BJ (cell line): ENCODE results near the gene STX4. TPM values are rescaled to one million over a fixed set of nuclear protein-coding genes. Genes with fewer than 3 reads are reported as not detected.

Source experiments
- CTCF ChIA-PET: fragments of 350-600 bp; formaldehyde crosslinking; extraction: SDS; loops from one replicate; lab custom pipeline; 2021; ENCODE audit warnings: antibody characterized with exemption, inconsistent platforms; lab: Yijun Ruan, JAX
- POLR2A ChIA-PET: fragments of 300-600 bp; sonication (Branson Sonifier 250); formaldehyde crosslinking; extraction: SDS; loops from one replicate; lab custom pipeline; 2021; ENCODE audit warnings: antibody characterized with exemption; lab: Charles Lee
- DNase-seq: peaks from one replicate; pipeline ENCODE4 v3.0.0-alpha.2; 2011; ENCODE audit warnings: low read depth
- H3K27me3 ChIP-seq: 2 replicates; pipeline ENCODE4 v1.6.0; 2011; ENCODE audit warnings: low read length; ENCODE audit not compliant: control insufficient read depth, insufficient read depth
- H3K36me3 ChIP-seq: 2 replicates; pipeline ENCODE4 v1.5.1; 2011; ENCODE audit warnings: low read length; ENCODE audit not compliant: control insufficient read depth, insufficient read depth
- H3K4me3 ChIP-seq: 2 replicates; pipeline ENCODE4 v1.5.1; 2011; ENCODE audit warnings: low read depth, mild to moderate bottlenecking, control low read depth, low read length
- polyA plus RNA-seq: library from polyadenylated mRNA; depleted of rRNA; stranded (reverse); fragments of >200 nt; gene quantifications from 2 replicates; pipeline ENCODE4 v1.2.3, GENCODE V29; 2011
- TF ChIP-seq, protein P1 (sequence below): IDR thresholded peaks from 2 replicates; pipeline ENCODE4 v1.5.1; 2011; ENCODE audit warnings: low read depth, mild to moderate bottlenecking, control low read depth, inconsistent platforms, low read length, moderate library complexity; ENCODE audit not compliant: insufficient read depth

The STX4 gene
- polyA plus RNA-seq, 1 experiment, result 53.6 TPM

DNA sequence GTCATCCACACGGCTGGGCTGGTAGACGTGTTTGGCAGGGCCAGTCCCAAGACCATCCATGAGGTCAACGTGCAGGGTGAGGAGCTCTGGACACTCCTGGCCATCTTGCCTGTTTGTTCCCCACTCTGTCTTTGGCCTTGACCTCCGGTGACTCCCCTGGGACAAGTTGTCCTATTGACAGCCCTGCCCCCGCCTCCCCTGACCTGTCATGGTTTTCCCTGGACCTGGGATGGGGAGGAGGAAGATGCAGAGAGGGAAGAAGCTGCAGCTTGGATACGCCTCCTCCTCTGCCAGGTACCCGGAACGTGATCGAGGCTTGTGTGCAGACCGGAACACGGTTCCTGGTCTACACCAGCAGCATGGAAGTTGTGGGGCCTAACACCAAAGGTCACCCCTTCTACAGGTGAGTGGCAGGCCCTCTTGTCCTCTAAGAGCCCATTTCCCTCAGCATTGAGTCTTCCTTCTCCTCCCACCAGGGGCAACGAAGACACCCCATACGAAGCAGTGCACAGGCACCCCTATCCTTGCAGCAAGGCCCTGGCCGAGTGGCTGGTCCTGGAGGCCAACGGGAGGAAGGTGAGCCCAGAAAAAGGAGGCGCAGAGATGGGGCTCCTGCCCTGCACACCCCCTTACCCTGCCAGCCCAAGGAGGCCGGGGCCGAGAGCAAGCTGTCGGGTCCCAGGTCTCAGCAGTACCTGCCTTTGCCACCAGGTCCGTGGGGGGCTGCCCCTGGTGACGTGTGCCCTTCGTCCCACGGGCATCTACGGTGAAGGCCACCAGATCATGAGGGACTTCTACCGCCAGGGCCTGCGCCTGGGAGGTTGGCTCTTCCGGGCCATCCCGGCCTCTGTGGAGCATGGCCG, 47.0 kb upstream of the STX4 start:
- TF ChIP-seq, protein P1, sequence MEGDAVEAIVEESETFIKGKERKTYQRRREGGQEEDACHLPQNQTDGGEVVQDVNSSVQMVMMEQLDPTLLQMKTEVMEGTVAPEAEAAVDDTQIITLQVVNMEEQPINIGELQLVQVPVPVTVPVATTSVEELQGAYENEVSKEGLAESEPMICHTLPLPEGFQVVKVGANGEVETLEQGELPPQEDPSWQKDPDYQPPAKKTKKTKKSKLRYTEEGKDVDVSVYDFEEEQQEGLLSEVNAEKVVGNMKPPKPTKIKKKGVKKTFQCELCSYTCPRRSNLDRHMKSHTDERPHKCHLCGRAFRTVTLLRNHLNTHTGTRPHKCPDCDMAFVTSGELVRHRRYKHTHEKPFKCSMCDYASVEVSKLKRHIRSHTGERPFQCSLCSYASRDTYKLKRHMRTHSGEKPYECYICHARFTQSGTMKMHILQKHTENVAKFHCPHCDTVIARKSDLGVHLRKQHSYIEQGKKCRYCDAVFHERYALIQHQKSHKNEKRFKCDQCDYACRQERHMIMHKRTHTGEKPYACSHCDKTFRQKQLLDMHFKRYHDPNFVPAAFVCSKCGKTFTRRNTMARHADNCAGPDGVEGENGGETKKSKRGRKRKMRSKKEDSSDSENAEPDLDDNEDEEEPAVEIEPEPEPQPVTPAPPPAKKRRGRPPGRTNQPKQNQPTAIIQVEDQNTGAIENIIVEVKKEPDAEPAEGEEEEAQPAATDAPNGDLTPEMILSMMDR, result no peak
- CTCF ChIA-PET, result interaction anchor here (0.8 to 5.0 kb wide), 23 partner anchors 7 to 882 kb away, joined by 3 to 54 read pairs (median 5); partner anchors contain the start of genes KAT8, VKORC1, ZNF646 and ZNF668
- no peak overlapping the region for H3K4me3 ChIP-seq

DNA sequence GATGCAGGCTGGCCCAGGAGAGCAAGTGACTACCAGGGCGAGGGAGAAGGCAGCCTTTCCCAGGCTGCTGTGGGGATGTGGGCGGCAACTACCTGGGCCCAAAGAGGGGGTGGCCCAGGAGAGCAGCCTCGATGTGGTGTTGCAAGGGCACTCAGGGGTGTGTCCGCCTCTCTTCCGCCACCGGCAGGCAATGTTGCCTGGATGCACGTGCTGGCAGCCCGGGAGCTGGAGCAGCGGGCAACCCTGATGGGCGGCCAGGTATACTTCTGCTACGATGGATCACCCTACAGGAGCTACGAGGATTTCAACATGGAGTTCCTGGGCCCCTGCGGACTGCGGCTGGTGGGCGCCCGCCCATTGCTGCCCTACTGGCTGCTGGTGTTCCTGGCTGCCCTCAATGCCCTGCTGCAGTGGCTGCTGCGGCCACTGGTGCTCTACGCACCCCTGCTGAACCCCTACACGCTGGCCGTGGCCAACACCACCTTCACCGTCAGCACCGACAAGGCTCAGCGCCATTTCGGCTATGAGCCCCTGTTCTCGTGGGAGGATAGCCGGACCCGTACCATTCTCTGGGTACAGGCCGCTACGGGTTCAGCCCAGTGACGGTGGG, 45.7 kb upstream of the STX4 start:
- POLR2A ChIA-PET, result no interaction called here
- Histone ChIP-seq H3K27me3 (no peaks in the 10 kb centered on the region), H3K36me3 (peaks cover 11% of the 10 kb centered on the region), H3K4me3 (no peak overlapping the region)
- CTCF ChIA-PET, result interaction anchor here (1.0 to 1.1 kb wide), 2 partner anchors 29 to 455 kb away, joined by 3 read pairs; partner anchors contain the start of gene ZNF843
- TF ChIP-seq, protein P1, result no peak
- DNase-seq, result no peak

More for the DNA sequence above, 47.0 kb upstream of the STX4 start:
- Histone ChIP-seq H3K27me3 (no peaks in the 10 kb centered on the region), H3K36me3 (peaks cover 13% of the 10 kb centered on the region)
- no peak for DNase-seq
- POLR2A ChIA-PET, result no interaction called here

DNA sequence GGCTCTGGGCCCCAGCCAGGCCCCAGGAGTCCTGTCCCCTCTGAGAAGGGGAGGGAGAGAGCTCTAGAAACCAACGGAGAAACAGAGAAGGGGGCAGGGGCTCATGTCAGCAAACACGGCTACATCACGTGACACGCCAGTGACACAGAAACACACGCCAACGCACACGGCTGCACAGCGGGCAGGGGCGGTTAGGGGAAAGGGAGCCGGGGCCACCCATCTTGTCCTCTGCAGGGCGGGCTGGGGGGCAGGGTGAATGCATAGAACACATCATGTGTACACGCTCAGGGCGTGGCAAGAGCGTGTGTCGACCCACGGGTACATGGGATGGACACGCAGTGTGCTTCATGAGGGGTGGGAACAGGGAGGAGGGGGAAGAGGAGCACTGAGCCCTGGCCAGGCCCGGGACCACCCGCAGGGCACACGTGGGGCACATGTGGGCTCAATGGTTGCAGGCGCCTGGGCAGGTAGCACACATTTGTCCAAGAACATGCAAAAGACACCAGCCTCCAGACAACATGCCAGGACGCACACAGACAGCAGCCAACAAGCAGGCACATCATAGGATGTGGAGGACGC, 43.8 kb upstream of the STX4 start:
- CTCF ChIA-PET, result no interaction called here
- H3K4me3 ChIP-seq, result no peak overlapping the region
- DNase-seq, result no peak
- TF ChIP-seq, protein P1, result no peak
- H3K27me3 ChIP-seq, result no peaks in the 10 kb centered on the region
- POLR2A ChIA-PET, result no interaction called here
- peaks cover 5% of the 10 kb centered on the region for H3K36me3 ChIP-seq

DNA sequence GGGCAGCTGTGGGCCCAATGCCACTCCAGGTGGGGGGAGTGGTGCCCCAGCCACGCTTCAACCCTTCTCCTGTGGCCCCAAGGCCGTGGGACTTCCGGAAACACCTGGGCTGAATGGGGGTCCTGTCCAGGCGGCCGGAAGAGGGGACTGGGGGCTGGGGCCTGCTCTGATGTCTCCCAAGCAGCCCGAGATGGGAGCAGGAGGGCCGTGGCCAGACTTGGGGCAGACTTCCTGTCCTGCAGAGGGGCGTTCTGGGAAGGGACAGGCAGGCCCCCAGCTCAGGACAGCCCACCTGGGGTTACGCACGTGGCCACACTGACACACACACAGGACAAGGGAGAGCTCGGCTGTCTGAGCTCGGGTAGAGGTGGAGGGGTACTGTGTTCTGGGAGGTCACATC, 43.3 kb upstream of the STX4 start:
- ChIA-PET CTCF (no interaction called here), POLR2A (no interaction called here)
- DNase-seq, result no peak
- Histone ChIP-seq H3K36me3 (peaks cover 5% of the 10 kb centered on the region), H3K27me3 (no peaks in the 10 kb centered on the region), H3K4me3 (no peak overlapping the region)
- TF ChIP-seq, protein P1, result no peak

DNA sequence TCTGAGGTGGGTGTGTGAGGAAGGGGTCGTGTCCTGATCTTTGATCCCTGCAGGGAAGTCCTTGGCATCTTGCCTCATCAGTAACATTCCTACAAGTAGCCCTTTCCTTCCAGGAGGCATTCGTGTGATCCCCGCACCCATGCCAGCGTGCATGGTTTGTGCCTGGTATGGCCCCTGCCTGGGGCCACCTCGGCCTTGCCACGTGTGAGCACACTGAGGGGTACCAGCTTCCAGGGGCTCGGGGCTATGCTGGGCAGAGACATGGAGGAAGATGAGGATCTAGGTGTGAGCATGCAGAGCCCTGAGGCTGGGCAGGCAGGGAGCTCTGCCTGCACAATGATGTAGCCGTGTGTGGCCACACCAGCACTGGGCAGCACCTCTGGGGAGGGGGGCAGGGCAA, 42.3 kb upstream of the STX4 start:
- Histone ChIP-seq H3K27me3 (no peaks in the 10 kb centered on the region), H3K4me3 (no peak overlapping the region), H3K36me3 (peaks cover 5% of the 10 kb centered on the region)
- POLR2A ChIA-PET, result no interaction called here
- CTCF ChIA-PET, result no interaction called here
- TF ChIP-seq, protein P1, result no peak
- no peak for DNase-seq
